GM23248 (cell line): ENCODE data around the gene ZNF716.

Experiments
- EZH2 ChIP-seq: fragments of 200-600 bp; sonication (generic); IDR thresholded peaks from 2 replicates; pipeline ENCODE4 v1.6.1; 2018; ENCODE audit warnings: antibody characterized with exemption, mild to moderate bottlenecking; ENCODE audit not compliant: insufficient read depth, poor library complexity, severe bottlenecking
- EZH2phosphoT487 ChIP-seq: fragments of 200-600 bp; sonication (generic); IDR thresholded peaks from 2 replicates; pipeline ENCODE4 v1.6.1; 2018; ENCODE audit warnings: antibody characterized with exemption, moderate library complexity, mild to moderate bottlenecking, low read depth; ENCODE audit not compliant: insufficient read depth

DNA sequence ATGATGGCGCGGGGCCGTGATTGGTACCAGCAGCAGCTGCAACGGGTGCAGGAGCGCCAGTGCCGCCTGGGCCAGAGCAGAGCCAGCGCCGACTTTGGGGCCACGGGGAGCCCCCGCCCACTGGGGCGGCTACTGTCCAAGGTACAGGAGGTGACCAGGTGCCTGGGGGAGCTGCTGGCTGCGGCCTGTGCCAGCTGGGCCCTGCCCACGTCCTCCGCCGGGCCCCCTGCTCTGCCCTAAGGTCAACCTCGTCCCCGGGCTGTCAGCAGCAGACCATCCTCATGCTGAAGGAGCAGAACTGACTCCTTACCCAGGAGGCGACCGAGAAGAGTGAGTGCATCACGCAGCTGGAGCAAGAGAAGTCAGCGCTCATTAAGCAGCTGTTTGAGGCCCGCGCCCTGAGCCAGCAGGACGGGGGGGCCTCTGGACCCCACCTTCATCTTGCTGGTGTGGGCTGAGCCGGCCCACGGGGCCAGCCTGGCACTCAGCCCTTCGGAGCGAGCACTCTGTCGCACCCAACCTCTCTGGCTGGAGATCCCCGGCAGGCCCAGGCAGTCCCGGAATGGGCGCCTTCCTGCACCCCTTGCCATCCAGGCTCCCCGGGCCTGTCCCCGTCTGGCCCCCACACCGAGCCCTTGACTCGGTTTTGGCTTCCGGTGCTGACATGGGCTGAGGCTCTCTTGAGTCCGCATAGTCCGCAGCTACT is 24.6 kb upstream of the ZNF716 start:
- TF ChIP-seq EZH2: no peak
- no peak for TF ChIP-seq EZH2phosphoT487
